Measurements from ENCODE around the gene PRKCE.

DNA sequence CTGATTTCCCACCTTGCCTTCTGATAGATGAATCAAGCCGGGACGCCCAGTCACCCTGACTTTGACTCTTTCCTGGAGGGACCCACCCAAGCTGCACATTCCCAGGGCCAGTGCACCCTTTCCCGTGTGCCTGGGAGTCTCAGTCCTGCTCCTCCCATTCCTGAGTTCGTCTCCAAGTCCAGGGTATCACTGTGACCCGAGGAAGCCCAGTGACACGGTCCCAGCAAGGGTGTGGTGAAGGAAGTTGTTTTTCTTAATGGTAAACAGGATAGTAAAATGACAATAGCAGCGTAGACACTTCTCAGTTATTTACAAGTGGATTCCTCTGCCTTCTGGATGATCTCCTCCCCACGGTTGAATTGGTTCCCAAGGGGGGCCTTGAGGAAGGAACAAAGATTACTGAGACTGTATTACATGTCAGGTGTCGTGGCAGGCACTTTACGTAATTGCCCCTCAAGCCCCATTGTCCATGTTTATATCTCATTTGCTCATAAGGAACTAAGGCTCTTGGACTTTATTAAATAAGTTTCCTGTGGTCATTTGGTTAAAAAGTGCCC is 123.3 kb downstream of the PRKCE start:
- TF ChIP-seq, protein P1, sequence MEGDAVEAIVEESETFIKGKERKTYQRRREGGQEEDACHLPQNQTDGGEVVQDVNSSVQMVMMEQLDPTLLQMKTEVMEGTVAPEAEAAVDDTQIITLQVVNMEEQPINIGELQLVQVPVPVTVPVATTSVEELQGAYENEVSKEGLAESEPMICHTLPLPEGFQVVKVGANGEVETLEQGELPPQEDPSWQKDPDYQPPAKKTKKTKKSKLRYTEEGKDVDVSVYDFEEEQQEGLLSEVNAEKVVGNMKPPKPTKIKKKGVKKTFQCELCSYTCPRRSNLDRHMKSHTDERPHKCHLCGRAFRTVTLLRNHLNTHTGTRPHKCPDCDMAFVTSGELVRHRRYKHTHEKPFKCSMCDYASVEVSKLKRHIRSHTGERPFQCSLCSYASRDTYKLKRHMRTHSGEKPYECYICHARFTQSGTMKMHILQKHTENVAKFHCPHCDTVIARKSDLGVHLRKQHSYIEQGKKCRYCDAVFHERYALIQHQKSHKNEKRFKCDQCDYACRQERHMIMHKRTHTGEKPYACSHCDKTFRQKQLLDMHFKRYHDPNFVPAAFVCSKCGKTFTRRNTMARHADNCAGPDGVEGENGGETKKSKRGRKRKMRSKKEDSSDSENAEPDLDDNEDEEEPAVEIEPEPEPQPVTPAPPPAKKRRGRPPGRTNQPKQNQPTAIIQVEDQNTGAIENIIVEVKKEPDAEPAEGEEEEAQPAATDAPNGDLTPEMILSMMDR (conservative IDR thresholded peaks at IDR 0.05; ENCODE audit: low read depth in 2 of 2): no peak
- TF ChIP-seq POLR2AphosphoS5 (IDR thresholded peaks at IDR 0.05; ENCODE audit: low read depth) (no peak), EZH2 (IDR thresholded peaks at IDR 0.05; ENCODE audit: low read depth, unreplicated experiment) (no peak), EZH2phosphoT487 (IDR thresholded peaks at IDR 0.05; ENCODE audit: unreplicated experiment) (no peak), JUNB (IDR thresholded peaks at IDR 0.05; ENCODE audit: unreplicated experiment) (no peak), NANOG (IDR thresholded peaks at IDR 0.05; ENCODE audit: borderline replicate concordance) (no peak), CREB1 (CRISPR knock-in tag; IDR thresholded peaks at IDR 0.05; ENCODE audit: low read depth) (no peak), REST (IDR thresholded peaks at IDR 0.05; ENCODE audit: unreplicated experiment) (no peak), ETS1 (IDR thresholded peaks at IDR 0.05) (no peak), ZNF331 (CRISPR knock-in tag; IDR thresholded peaks at IDR 0.05; ENCODE audit: low read depth) (no peak)
- TF ChIP-seq, protein P2, sequence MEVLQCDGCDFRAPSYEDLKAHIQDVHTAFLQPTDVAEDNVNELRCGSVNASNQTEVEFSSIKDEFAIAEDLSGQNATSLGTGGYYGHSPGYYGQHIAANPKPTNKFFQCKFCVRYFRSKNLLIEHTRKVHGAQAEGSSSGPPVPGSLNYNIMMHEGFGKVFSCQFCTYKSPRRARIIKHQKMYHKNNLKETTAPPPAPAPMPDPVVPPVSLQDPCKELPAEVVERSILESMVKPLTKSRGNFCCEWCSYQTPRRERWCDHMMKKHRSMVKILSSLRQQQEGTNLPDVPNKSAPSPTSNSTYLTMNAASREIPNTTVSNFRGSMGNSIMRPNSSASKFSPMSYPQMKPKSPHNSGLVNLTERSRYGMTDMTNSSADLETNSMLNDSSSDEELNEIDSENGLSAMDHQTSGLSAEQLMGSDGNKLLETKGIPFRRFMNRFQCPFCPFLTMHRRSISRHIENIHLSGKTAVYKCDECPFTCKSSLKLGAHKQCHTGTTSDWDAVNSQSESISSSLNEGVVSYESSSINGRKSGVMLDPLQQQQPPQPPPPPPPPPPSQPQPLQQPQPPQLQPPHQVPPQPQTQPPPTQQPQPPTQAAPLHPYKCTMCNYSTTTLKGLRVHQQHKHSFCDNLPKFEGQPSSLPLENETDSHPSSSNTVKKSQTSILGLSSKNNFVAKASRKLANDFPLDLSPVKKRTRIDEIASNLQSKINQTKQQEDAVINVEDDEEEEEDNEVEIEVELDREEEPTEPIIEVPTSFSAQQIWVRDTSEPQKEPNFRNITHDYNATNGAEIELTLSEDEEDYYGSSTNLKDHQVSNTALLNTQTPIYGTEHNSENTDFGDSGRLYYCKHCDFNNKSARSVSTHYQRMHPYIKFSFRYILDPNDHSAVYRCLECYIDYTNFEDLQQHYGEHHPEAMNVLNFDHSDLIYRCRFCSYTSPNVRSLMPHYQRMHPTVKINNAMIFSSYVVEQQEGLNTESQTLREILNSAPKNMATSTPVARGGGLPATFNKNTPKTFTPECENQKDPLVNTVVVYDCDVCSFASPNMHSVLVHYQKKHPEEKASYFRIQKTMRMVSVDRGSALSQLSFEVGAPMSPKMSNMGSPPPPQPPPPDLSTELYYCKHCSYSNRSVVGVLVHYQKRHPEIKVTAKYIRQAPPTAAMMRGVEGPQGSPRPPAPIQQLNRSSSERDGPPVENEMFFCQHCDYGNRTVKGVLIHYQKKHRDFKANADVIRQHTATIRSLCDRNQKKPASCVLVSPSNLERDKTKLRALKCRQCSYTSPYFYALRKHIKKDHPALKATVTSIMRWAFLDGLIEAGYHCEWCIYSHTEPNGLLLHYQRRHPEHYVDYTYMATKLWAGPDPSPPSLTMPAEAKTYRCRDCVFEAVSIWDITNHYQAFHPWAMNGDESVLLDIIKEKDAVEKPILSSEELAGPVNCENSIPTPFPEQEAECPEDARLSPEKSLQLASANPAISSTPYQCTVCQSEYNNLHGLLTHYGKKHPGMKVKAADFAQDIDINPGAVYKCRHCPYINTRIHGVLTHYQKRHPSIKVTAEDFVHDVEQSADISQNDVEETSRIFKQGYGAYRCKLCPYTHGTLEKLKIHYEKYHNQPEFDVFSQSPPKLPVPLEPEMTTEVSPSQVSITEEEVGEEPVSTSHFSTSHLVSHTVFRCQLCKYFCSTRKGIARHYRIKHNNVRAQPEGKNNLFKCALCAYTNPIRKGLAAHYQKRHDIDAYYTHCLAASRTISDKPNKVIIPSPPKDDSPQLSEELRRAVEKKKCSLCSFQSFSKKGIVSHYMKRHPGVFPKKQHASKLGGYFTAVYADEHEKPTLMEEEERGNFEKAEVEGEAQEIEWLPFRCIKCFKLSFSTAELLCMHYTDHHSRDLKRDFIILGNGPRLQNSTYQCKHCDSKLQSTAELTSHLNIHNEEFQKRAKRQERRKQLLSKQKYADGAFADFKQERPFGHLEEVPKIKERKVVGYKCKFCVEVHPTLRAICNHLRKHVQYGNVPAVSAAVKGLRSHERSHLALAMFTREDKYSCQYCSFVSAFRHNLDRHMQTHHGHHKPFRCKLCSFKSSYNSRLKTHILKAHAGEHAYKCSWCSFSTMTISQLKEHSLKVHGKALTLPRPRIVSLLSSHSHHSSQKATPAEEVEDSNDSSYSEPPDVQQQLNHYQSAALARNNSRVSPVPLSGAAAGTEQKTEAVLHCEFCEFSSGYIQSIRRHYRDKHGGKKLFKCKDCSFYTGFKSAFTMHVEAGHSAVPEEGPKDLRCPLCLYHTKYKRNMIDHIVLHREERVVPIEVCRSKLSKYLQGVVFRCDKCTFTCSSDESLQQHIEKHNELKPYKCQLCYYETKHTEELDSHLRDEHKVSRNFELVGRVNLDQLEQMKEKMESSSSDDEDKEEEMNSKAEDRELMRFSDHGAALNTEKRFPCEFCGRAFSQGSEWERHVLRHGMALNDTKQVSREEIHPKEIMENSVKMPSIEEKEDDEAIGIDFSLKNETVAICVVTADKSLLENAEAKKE (CRISPR knock-in tag; IDR thresholded peaks at IDR 0.05): no peak
